K562 (cell line): ENCODE data around the gene ALOX12. TPM values are rescaled to one million over a fixed set of nuclear protein-coding genes. Genes with fewer than 3 reads are reported as not detected.
A peak's percentile ranks its signal among the peaks of the same experiment; 100 is the strongest.

Experiments
- ATAC-seq: fragments of 200-7000 bp; cut with Tn5 transposase; 3 replicates; pipeline ENCODE4 v1.9.1; 2020; ENCODE audit warnings: moderate library complexity
- BruUV-seq: library from RNA; stranded (reverse); fragments of 400-500 nt; replicated peaks from 2 replicates; lab custom pipeline; 2021; lab: Mats Ljungman, UMichigan
- CTCF ChIA-PET: fragments of 300-600 bp; formaldehyde crosslinking; extraction: SDS; loops from one replicate; lab custom pipeline; 2021; ENCODE audit warnings: low intra/inter-chr PET ratio; lab: Yijun Ruan, JAX
- POLR2A ChIA-PET: fragments of 300-600, 350-650 bp; sonication (Branson Sonifier 250); formaldehyde crosslinking; extraction: SDS; loops from one replicate; lab custom pipeline; 2021; ENCODE audit warnings: antibody characterized with exemption, inconsistent platforms; lab: Yijun Ruan, JAX
- DNase-seq, 4 experiments: peaks; one replicate each; pipeline versions ENCODE4 v3.0.0 to v3.0.0-alpha.2; 2011 to 2018; ENCODE audit warnings: low spot score in 3 of 4, mixed read lengths in 3 of 4; ENCODE audit errors: extremely low read depth in 1 of 4
- FAIRE-seq: peaks from 2 replicates; lab custom pipeline; 2011; peaks lifted over from hg19 to GRCh38; lab: Jason Lieb, UNC
- H2AFZ ChIP-seq: 2 replicates; pipeline ENCODE4 v1.6.0; 2011; ENCODE audit warnings: low read depth, low read length, control low read depth, inconsistent platforms
- H3K27ac ChIP-seq: fragments of 200-600 bp; 3 replicates; pipeline ENCODE4 v1.8.0; 2011; ENCODE audit warnings: low read depth, mild to moderate bottlenecking, control low read depth, inconsistent platforms, low read length, moderate library complexity, mixed read lengths; ENCODE audit errors: extremely low read depth
- H3K27me3 ChIP-seq, 2 experiments: fragments of 300-600 bp in 1 of 2; 2 replicates in 1 of 2; 3 replicates in 1 of 2; pipeline versions ENCODE4 v1.6.0 to v1.8.0; 2011; ENCODE audit warnings: inconsistent platforms in 2 of 2, low read length in 2 of 2, mild to moderate bottlenecking in 1 of 2, mixed read lengths in 1 of 2, moderate library complexity in 1 of 2; ENCODE audit not compliant: control insufficient read depth in 2 of 2, insufficient read depth in 2 of 2
- H3K36me3 ChIP-seq: fragments of 300-600 bp; 3 replicates; pipeline ENCODE4 v1.8.0; 2011; ENCODE audit warnings: mild to moderate bottlenecking, low read length, inconsistent platforms; ENCODE audit not compliant: control insufficient read depth, insufficient read depth
- H3K4me1 ChIP-seq, 2 experiments: fragments of 200-600 bp in 1 of 2; replicated peaks in 1 of 2; 2 replicates in 1 of 2; 3 replicates in 1 of 2; pipeline versions ENCODE4 v1.5.1 to v1.8.0; 2011; ENCODE audit warnings: inconsistent platforms in 2 of 2, low read length in 2 of 2, mild to moderate bottlenecking in 1 of 2, mixed read lengths in 1 of 2, moderate library complexity in 1 of 2; ENCODE audit not compliant: control insufficient read depth in 2 of 2, insufficient read depth in 2 of 2
- H3K4me2 ChIP-seq: 2 replicates; pipeline ENCODE4 v1.6.1; 2011; ENCODE audit warnings: low read length, control low read depth, inconsistent platforms, mixed read lengths; ENCODE audit not compliant: insufficient read depth
- H3K4me3 ChIP-seq: fragments of 200-600 bp; sonication (generic), shearing (Covaris generic); 2 replicates; pipeline ENCODE4 v1.5.1; 2016; ENCODE audit warnings: control low read depth, inconsistent platforms
- H3K79me2 ChIP-seq: fragments of 200-600 bp; 3 replicates; pipeline ENCODE4 v1.8.0; 2011; ENCODE audit warnings: low read length, inconsistent platforms; ENCODE audit not compliant: control insufficient read depth, insufficient read depth
- H3K9ac ChIP-seq, 2 experiments: 2 replicates each; pipeline versions ENCODE4 v1.6.0 to v1.6.1; 2011; ENCODE audit warnings: low read depth in 2 of 2, low read length in 2 of 2, control low read depth in 1 of 2, inconsistent platforms in 1 of 2, mild to moderate bottlenecking in 1 of 2, mixed read lengths in 1 of 2; ENCODE audit not compliant: insufficient read depth in 1 of 2
- H3K9me1 ChIP-seq: one replicate; pipeline ENCODE4 v1.6.0; 2011; ENCODE audit warnings: inconsistent platforms, mild to moderate bottlenecking, low read length, moderate library complexity; ENCODE audit not compliant: control insufficient read depth, insufficient read depth
- H3K9me3 ChIP-seq: replicated peaks from 2 replicates; pipeline ENCODE4 v1.5.1; 2011; ENCODE audit warnings: low read depth, low read length, inconsistent platforms; ENCODE audit not compliant: control insufficient read depth, insufficient read depth
- H4K20me1 ChIP-seq: replicated peaks from 2 replicates; pipeline ENCODE4 v1.6.1; 2011; ENCODE audit warnings: low read length, inconsistent platforms, mixed read lengths; ENCODE audit not compliant: control insufficient read depth, insufficient read depth
- BRD4 ChIP-seq: fragments of 200-600 bp; sonication (generic); IDR thresholded peaks from 2 replicates; pipeline ENCODE4 v1.6.1; 2017; ENCODE audit warnings: inconsistent platforms
- CEBPZ ChIP-seq: fragments of 150-350 bp; IDR thresholded peaks from 2 replicates; pipeline ENCODE4 v1.6.1; 2014; ENCODE audit warnings: low read depth, mild to moderate bottlenecking, low read length, borderline replicate concordance
- HIVEP1 ChIP-seq: fragments of 250-450 bp; sonication (Bioruptor Pico); IDR thresholded peaks from 2 replicates; pipeline ENCODE4 v1.4.0; 2020; ENCODE audit warnings: mild to moderate bottlenecking
- HMG20B ChIP-seq: fragments of 250-450 bp; sonication (Bioruptor Pico); IDR thresholded peaks from 2 replicates; pipeline ENCODE4 v1.5.0; 2021; ENCODE audit warnings: mild to moderate bottlenecking
- HNRNPL ChIP-seq: fragments of 200-400 bp; formaldehyde crosslinking; IDR thresholded peaks from 2 replicates; pipeline ENCODE4 v1.6.1; 2017; ENCODE audit warnings: low read depth, mild to moderate bottlenecking, low read length
- KAT2B ChIP-seq: IDR thresholded peaks from one replicate; pipeline ENCODE4 v1.6.1; 2012; ENCODE audit warnings: low read depth, mild to moderate bottlenecking, control low read depth, inconsistent platforms, low read length, moderate library complexity
- PHF8 ChIP-seq: fragments of 200-600 bp; sonication (generic); IDR thresholded peaks from 2 replicates; pipeline ENCODE4 v1.6.1; 2012; ENCODE audit warnings: mixed run types, mild to moderate bottlenecking, inconsistent platforms, low read length, moderate library complexity, borderline replicate concordance
- SREBF1 ChIP-seq: fragments of 150-350 bp; IDR thresholded peaks from 2 replicates; pipeline ENCODE4 v1.6.1; 2014; ENCODE audit warnings: antibody characterized with exemption, low read depth, low read length, borderline replicate concordance
- TAF1 ChIP-seq: IDR thresholded peaks from 2 replicates; pipeline ENCODE4 v1.6.1; 2011; ENCODE audit warnings: mild to moderate bottlenecking, low read length, moderate library complexity; ENCODE audit not compliant: insufficient read depth, control insufficient read depth, severe bottlenecking; ENCODE audit errors: extremely low read depth
- VEZF1 ChIP-seq: fragments of 200-800 bp; sonication (Bioruptor generic); IDR thresholded peaks from 2 replicates; pipeline ENCODE4 v1.6.1; 2017; ENCODE audit warnings: missing genetic modification characterization, missing compliant biosample characterization
- ZBTB2 ChIP-seq: fragments of 450-650 bp; IDR thresholded peaks from 2 replicates; pipeline ENCODE4 v1.6.1; 2016; ENCODE audit warnings: antibody characterized with exemption
- ZNF740 ChIP-seq, 3 experiments: fragments of 200-800 bp in 1 of 3; sonication (Bioruptor generic) in 1 of 3; sonication (generic) in 1 of 3; formaldehyde crosslinking in 1 of 3; IDR thresholded peaks; 2 replicates each; pipeline versions ENCODE4 v1.6.1 to v1.8.0; 2016 to 2022; ENCODE audit warnings: mild to moderate bottlenecking in 2 of 3, missing compliant biosample characterization in 2 of 3, missing genetic modification characterization in 2 of 3, missing genetic modification reagents in 1 of 3
- WGBS: fragments of 100-300 bp; shearing (Covaris generic); methylation state at CpG from one replicate; pipeline ENCODE4 v1.1.6; 2016; ENCODE audit warnings: low coverage, mixed read lengths; ENCODE audit not compliant: insufficient coverage; ENCODE audit errors: missing lambda C conversion rate; 5-methylcytosine and 5-hydroxymethylcytosine counted together
- in situ Hi-C: fragments of 300-500 bp; cut with MboI; formaldehyde crosslinking; loops from 4 replicates; pipeline ENCODE4 v1.15.0; 2018; ENCODE audit warnings: inconsistent platforms, mixed read lengths
- intact Hi-C: fragments of 100-400 bp; cut with micrococcal nuclease; formaldehyde crosslinking; loops from 2 replicates; pipeline ENCODE4 v1.14.2; 2022
- polyA plus RNA-seq, 8 experiments: library from polyadenylated mRNA; depleted of rRNA in 4 of 8; stranded (reverse) in 5 of 8; unstranded in 3 of 8; fragments of >200 nt; fragmentation: Nextera tagmentation in 2 of 8; fragmentation: Illumina TruSeq in 1 of 8; extraction: Ambion mirVana in 2 of 8; extraction: Trizol in 1 of 8; gene quantifications; 2 replicates each; pipeline versions ENCODE4 v1.2.1 to v1.2.3, GENCODE V29; 2011 to 2014; ENCODE audit warnings: inconsistent platforms in 1 of 8, missing spikeins in 1 of 8
- total RNA-seq, 7 experiments: library from RNA; depleted of rRNA in 6 of 7; stranded (reverse); fragments of >200 nt in 6 of 7; fragmentation: Illumina TruSeq in 2 of 7; extraction: Trizol in 2 of 7; gene quantifications; 2 replicates each; pipeline versions ENCODE4 v1.2.1 to v1.2.3, GENCODE V29; 2011 to 2021; ENCODE audit warnings: low replicate concordance in 1 of 7

Gene ALOX12
- total and polyA plus RNA-seq, 9 of the 15 experiments (the other 6 are each of a cell fraction or from before 2014, with no cell fraction given) = 0.09 to 1.1 (median 0.47) TPM; not detected in 1

- Histone ChIP-seq H3K4me2 (peak overlapping the region; percentile 58), H4K20me1 (no peaks in the 10 kb centered on the region), H3K79me2 (peaks cover 14% of the 10 kb centered on the region), H3K36me3 (no peaks in the 10 kb centered on the region), H3K4me3 (peak overlapping the region; percentile 17; the same call in 1 of the 2 replicates), H2AFZ (peak overlapping the region; percentile 97), H3K27ac (peak overlapping the region; percentile 78; the same call in 2 of the 3 replicates), H3K9ac (peak overlapping the region; percentile 53 to 87), H3K4me1 (peaks cover 48 to 82% of the 10 kb centered on the region in 2 experiments), H3K9me1 (no peaks in the 10 kb centered on the region), H3K9me3 (no peaks in the 10 kb centered on the region), H3K27me3 (no peaks in the 10 kb centered on the region)
- CTCF ChIA-PET = no interaction called here
- intact Hi-C loops (loop anchor here (5.0 kb wide), 1 partner anchor 263 kb away; the partner anchor contains the start of gene XAF1), in situ Hi-C loops (no loop called here)
- FAIRE-seq = peak; percentile 49
- BruUV-seq = no TSS peak
- peak in 2 of 4 experiments; percentile 41 to 58 for DNase-seq
- WGBS = 26% methylated on average over 7 of the region's 16 CpGs
- no peak for ATAC-seq
- POLR2A ChIA-PET = interaction anchor here (1.0 kb wide), 1 partner anchor 104 kb away, joined by 4 read pairs; no protein-coding TSS in a partner anchor
- TF ChIP-seq KAT2B = no peak
- TF ChIP-seq TAF1 = no peak
- no peak for TF ChIP-seq HIVEP1 (CRISPR knock-in tag)
- TF ChIP-seq BRD4 = peak; percentile 57; the same call in 1 of the 2 replicates
- no peak for TF ChIP-seq CEBPZ
- TF ChIP-seq ZBTB2 = no peak
- no peak for TF ChIP-seq HNRNPL
- TF ChIP-seq HMG20B = no peak
- TF ChIP-seq ZNF740 (CRISPR knock-in tag; IDR thresholded peaks at IDR 0.05) = peak; percentile 91
- peak in 1 of 2 experiments; percentile 88; a peak in 2 of 4 replicates for TF ChIP-seq ZNF740 (tag; IDR thresholded peaks at IDR 0.05)
- no peak for TF ChIP-seq SREBF1
- peak; percentile 84 for TF ChIP-seq VEZF1 (CRISPR knock-in tag)
- TF ChIP-seq PHF8 = no peak; the same call in 1 of the 2 replicates
Measured at GRCh38 chr17:7019839-7020519, 24.1 kb downstream of the ALOX12 start.
